VCaP (cell line): ENCODE results near the gene CLPSL1.
A peak's percentile ranks its signal among the peaks of the same experiment; 100 is the strongest.

ENCODE experiments used
- H3K27ac ChIP-seq: fragments of 450-650 bp; 2 replicates; pipeline ENCODE4 v1.5.1; 2017
- CTCF ChIP-seq: fragments of 450-650 bp; conservative IDR thresholded peaks from 2 replicates; pipeline ENCODE4 v1.5.1; 2017; ENCODE audit warnings: mild to moderate bottlenecking, moderate library complexity

Gene CLPSL1

GRCh38 chr6:35751594-35751993 lies 29.2 kb upstream of the CLPSL1 start:
- H3K27ac ChIP-seq: no peak overlapping the region
- no peak for TF ChIP-seq CTCF

GRCh38 chr6:35752330-35752729 lies 28.5 kb upstream of the CLPSL1 start:
- no peak for TF ChIP-seq CTCF
- no peak overlapping the region for H3K27ac ChIP-seq

GRCh38 chr6:35754452-35755277 lies 26.2 kb upstream of the CLPSL1 start:
- TF ChIP-seq CTCF: peak; percentile 29; the same call in 1 of the 2 replicates
- peak overlapping the region; percentile 22; the same call in 1 of the 2 replicates for H3K27ac ChIP-seq

GRCh38 chr6:35755278-35755924 lies 25.4 kb upstream of the CLPSL1 start:
- no peak for TF ChIP-seq CTCF
- H3K27ac ChIP-seq: peak overlapping the region; percentile 22; the same call in 1 of the 2 replicates

GRCh38 chr6:35757456-35758123 lies 23.2 kb upstream of the CLPSL1 start:
- TF ChIP-seq CTCF: peak; percentile 32; the same call in 1 of the 2 replicates
- no peak overlapping the region for H3K27ac ChIP-seq

GRCh38 chr6:35759426-35759825 lies 21.4 kb upstream of the CLPSL1 start:
- TF ChIP-seq CTCF: no peak

GRCh38 chr6:35765739-35766138 lies 15.1 kb upstream of the CLPSL1 start:
- H3K27ac ChIP-seq: no peak overlapping the region
- no peak for TF ChIP-seq CTCF

More at GRCh38 chr6:35759426-35759825, 21.4 kb upstream of the CLPSL1 start:
- H3K27ac ChIP-seq: no peak overlapping the region
